SIG-M5 treated with dmso at 0.1 percent for 504 hours (cell line): ENCODE results near the gene HGFAC.

Source experiments
- DNase-seq: peaks from one replicate; lab custom pipeline; 2025; ENCODE audit not compliant: unreplicated experiment; lab: John Stamatoyannopoulos, UW

The HGFAC gene

GRCh38 chr4:3441501-3442459 is at the start of gene HGFAC:
Gene HGFAC (plus strand): TSS chr4:3441968. CDS start chr4:3442002, 34 bp downstream.
- no peak for DNase-seq

DNA sequence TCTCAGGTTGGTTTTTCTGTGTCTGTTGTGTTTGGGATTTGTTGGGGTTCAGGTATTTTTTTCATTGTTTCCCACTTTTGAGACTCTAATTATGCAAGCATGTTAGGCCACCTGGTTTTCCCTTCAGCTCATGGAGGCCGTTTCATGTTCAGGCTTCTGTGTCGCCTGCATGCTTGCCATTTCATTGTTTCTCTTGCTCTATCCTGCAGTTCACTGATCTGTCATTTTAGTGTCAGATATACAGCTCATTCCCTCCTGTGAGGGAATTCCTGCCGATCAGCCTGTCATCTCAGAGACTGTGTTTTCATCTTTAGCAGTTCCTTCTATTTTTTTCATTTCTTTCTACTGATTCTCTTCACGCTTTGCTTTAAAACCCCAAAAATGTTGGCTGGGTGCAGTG is 49.4 kb upstream of the HGFAC start:
- no peak for DNase-seq

DNA sequence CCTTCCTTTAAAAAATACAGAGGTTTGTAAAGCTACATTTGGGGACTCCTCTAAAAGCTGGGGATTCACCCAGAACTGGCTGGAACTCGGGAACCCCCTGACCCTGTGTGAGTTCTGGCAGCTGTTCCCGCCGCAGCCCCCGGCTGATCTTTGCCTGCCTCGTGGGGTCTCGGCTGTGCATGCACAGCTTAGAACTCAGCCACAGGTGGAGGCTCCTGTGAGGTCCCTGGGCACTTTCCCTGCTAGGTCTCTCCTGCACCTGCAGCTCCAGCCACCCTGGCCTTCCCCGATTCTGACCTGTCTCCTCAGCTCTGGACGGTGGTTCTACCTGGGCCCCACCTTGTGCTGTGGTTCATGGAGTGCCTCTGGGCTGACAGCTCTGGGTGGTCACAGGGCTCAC is 48.6 kb upstream of the HGFAC start:
- DNase-seq = no peak

GRCh38 chr4:3396600-3396999 is 45.2 kb upstream of the HGFAC start:
- no peak for DNase-seq

GRCh38 chr4:3397128-3397527 is 44.6 kb upstream of the HGFAC start:
- no peak for DNase-seq

- DNase-seq = no peak
These were observed 42.2 kb upstream of the HGFAC start for GRCh38 chr4:3399277-3400194.

- no peak for DNase-seq
These were observed 40.2 kb upstream of the HGFAC start for GRCh38 chr4:3401436-3402171.

DNA sequence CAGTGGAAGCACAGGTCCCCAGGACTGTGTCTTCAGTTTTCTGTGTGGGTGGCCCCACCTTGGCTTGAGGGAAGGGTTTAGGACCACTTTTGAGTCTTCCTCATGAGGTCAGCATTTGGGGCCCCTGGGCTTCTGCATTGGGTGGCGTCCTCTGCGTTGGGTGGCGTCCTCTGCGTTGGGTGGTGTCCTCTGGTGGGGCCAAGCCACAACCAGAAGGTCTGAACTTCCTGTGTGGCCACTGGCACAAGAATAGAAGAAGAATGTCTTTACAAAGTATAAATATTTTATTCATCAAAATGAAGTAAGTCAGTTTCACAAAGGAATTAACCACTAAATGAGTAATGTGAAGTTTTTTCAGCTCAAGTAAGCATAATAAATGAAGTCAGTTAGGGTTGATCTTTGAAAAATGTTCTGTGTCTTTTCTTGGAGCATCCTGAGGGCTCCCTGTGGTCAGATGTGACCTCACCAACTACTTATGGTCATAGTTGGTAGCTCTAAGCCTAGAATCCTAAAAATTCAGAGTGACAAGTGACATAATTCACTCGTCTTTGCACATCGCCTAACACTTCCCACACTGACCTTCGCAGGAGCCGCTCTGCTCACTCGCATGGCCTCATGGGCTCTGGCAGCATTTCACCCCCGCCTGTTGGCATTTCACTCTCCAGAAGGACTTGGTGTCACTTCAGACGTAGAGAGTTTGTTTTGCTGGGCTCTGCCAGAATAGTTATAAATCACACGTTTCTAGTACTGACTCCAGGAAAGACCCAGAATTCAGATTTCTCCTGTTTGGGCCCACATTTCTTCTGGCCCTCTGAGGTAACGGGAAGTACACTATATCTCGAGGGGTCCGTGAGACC is 39.0 kb upstream of the HGFAC start:
- no peak for DNase-seq

DNA sequence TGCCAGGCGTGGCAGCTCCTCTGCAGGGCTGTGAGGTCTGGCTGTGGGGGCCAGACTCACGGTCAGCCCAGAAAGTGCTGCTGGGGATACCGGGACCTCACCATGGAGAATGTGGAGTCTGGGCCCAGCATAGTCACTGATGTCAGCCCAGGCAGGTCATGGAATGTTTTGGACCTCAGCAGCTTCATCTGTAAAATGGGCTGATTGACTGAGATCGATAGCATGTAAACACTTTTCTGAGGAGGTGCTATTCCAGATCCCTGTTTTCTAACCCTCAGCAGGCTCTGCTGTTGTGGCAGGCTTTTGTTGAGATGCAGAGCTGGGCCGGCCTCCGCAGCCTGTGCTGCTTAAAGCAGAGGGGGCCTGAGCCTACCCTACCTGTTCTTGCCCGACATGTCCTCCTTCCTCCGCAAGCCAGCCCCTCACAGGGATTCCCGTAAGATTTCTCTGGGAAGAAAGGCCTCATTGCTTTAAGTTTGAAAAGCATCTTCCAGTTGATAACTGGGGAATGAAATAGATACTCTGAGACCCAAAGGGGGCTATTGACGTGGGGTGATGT is 38.3 kb upstream of the HGFAC start:
- no peak for DNase-seq

GRCh38 chr4:3404546-3404945 is 37.2 kb upstream of the HGFAC start:
- DNase-seq = no peak

DNA sequence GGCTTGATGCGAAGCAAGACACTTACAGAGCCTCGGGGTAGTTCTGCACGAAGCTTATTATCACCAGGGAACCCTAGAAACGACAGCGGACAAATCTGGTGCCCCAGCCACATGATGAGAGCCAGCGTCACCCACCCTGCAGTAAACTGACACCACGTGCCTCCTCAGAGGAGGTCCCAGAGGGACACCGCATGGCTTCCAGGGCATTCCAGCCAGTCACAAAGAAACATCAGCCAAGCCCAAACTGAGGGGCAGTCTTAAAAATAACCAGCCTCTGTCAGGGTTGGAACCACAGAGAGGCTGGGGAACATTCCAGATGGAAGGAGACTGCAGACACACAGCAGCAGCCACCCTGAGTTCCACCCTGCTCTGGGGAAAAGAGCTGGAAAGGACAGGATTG is 36.6 kb upstream of the HGFAC start:
- DNase-seq = no peak

GRCh38 chr4:3406021-3406420 is 35.7 kb upstream of the HGFAC start:
- no peak for DNase-seq

- no peak for DNase-seq
These were observed 35.3 kb upstream of the HGFAC start for GRCh38 chr4:3406431-3406830.

GRCh38 chr4:3407171-3407771 is 34.5 kb upstream of the HGFAC start:
- no peak for DNase-seq

- DNase-seq = no peak
These were observed 33.6 kb upstream of the HGFAC start for GRCh38 chr4:3407930-3408792.

DNA sequence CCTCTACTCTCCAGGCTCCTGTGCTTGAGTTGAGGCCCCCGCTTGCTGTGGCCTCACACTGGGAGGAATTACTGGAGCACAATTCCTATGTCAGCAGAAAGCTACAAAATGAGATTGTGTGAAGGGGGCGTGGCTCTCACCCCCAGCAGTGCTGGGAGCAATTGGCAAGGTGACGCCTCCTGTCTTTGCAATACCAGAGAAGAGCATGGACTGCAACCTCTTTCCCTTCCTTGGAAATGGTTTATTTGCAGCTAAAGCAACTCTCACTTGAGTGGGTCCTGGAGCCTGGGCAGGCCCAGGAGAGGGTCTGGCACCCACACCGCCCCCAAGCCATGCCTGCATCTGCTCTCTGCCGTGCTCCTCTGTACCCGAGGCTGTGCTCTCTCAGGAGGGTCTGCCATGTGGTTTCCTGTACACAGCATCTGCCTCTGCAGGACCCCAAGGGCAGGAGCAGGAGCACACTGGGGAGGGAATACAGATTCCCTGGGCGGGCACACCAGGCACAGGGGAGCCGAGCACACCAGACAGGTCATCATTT is 32.9 kb upstream of the HGFAC start:
- DNase-seq = no peak

DNA sequence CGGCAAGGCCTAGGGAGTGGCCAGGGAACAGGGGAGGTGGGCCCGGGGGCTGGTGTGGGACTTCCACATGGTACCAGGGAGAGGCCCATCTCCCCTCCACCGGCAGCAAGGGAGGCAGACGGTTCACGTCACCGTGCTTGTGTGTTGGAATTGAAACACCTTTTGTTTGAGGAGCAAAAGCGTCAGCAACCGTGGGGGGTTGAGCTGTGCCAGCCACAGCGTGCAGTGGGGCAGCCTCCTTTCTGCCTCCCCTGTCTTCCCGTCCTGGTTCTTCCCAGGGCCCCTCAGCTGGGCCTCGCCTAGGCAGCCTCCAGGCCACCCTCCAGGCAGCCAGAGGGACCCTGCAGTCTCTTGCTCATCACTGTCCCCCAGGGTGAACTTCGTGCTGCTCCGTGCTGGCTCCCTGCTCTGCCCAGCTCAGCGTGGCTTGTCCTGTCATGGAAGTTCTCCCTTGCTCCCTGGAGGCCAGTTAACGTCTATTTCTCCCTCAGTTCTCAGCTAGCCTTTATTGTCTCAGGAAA is 32.1 kb upstream of the HGFAC start:
- DNase-seq = no peak
